Spleen (tissue), 11 donors: Measurements from ENCODE around the gene CER1. TPM values are rescaled to one million over a fixed set of nuclear protein-coding genes. Genes with fewer than 3 reads are reported as not detected.

Experiments
- DNase-seq: peaks from one replicate; pipeline ENCODE4 v3.0.0-alpha.2; 2020
- H3K27ac ChIP-seq, 8 donors: fragments of 200-600 bp; sonication (generic) in 7 of 8; 1 replicate in 4 of 8; 2 replicates in 4 of 8; pipeline versions ENCODE4 v1.5.0 to v1.8.0; 2016 to 2021; ENCODE audit warnings: inconsistent platforms in 4 of 8, mild to moderate bottlenecking in 4 of 8, moderate library complexity in 1 of 8
- H3K27me3 ChIP-seq, 7 donors: fragments of 200-600 bp; sonication (generic) in 6 of 7; replicated peaks in 1 of 7; 1 replicate in 4 of 7; 2 replicates in 3 of 7; pipeline versions ENCODE4 v1.5.0 to v1.8.0; 2016 to 2021; ENCODE audit warnings: inconsistent platforms in 3 of 7, mild to moderate bottlenecking in 1 of 7
- H3K36me3 ChIP-seq, 6 donors: fragments of 200-600 bp; sonication (generic) in 5 of 6; 1 replicate in 4 of 6; 2 replicates in 2 of 6; pipeline versions ENCODE4 v1.5.0 to v1.8.0; 2016 to 2021; ENCODE audit warnings: inconsistent platforms in 2 of 6
- H3K4me1 ChIP-seq, 6 donors: fragments of 200-600 bp; sonication (generic) in 5 of 6; 1 replicate in 3 of 6; 2 replicates in 3 of 6; pipeline versions ENCODE4 v1.5.0 to v1.8.0; 2016 to 2021; ENCODE audit warnings: inconsistent platforms in 3 of 6
- H3K4me3 ChIP-seq, 8 donors: fragments of 200-600 bp; sonication (generic) in 7 of 8; 1 replicate in 4 of 8; 2 replicates in 4 of 8; pipeline versions ENCODE4 v1.5.0 to v1.8.0; 2016 to 2021; ENCODE audit warnings: inconsistent platforms in 4 of 8, mild to moderate bottlenecking in 4 of 8, moderate library complexity in 2 of 8
- H3K9me3 ChIP-seq, 8 donors: fragments of 200-600 bp; sonication (generic) in 7 of 8; 1 replicate in 4 of 8; 2 replicates in 4 of 8; pipeline versions ENCODE4 v1.5.0 to v1.8.0; 2016 to 2021; ENCODE audit warnings: inconsistent platforms in 4 of 8
- POLR2A ChIP-seq, 3 donors: fragments of 450-650 bp; IDR thresholded peaks; one replicate each; pipeline ENCODE4 v1.5.1; 2017; ENCODE audit warnings: antibody characterized with exemption in 3 of 3, mild to moderate bottlenecking in 1 of 3
- POLR2AphosphoS5 ChIP-seq, 3 donors: sonication (generic); formaldehyde crosslinking; IDR thresholded peaks; one replicate each; pipeline ENCODE4 v1.5.1; 2017; ENCODE audit warnings: antibody characterized with exemption in 3 of 3
- WGBS, 5 donors: extraction: QIAGEN DNeasy Blood & Tissue Kit in 3 of 5; methylation state at CpG; one replicate each; pipeline versions ENCODE4 v1.1.5 to v1.1.7; 2013 to 2018; 5-methylcytosine and 5-hydroxymethylcytosine counted together
- intact Hi-C: fragments of 100-400 bp; cut with DNase I; formaldehyde crosslinking; loops from one replicate; pipeline ENCODE4 v1.15.0; 2023; ENCODE audit warnings: low total_unique reads
- polyA plus RNA-seq, 3 donors: library from polyadenylated mRNA; stranded (reverse); fragments of 200-250 nt; gene quantifications; one replicate each; pipeline ENCODE4 v1.2.1, GENCODE V29; 2013
- total RNA-seq, 7 donors: library from RNA; depleted of rRNA in 3 of 7; stranded (reverse); fragments of >200 nt in 3 of 7; fragmentation: NEBNext Ultra II Directional in 4 of 7; extraction: Animal tissue kit (Norgen Biotek cat#: 25700) in 4 of 7; gene quantifications; one replicate each; pipeline versions ENCODE4 v1.1.0 to v1.2.1, GENCODE V29; 2016 to 2021
- TF ChIP-seq, protein P1 (sequence below), 11 experiments: fragments of 200-600 bp in 7 of 11; fragments of 450-650 bp in 4 of 11; sonication (generic) in 4 of 11; IDR thresholded peaks in 8 of 11; conservative IDR thresholded peaks in 3 of 11; 1 replicate in 7 of 11; 2 replicates in 4 of 11; pipeline versions ENCODE4 v1.4.0 to v1.8.0; 2016 to 2021; ENCODE audit warnings: antibody characterized with exemption in 11 of 11, inconsistent platforms in 4 of 11, mild to moderate bottlenecking in 1 of 11
- donor health status: healthy with polysubstance abuse.
- donor health status: DM: no; HTN: no; CAD: no; lungs with moderate emphysema.
- donor health status: DM: no; HTN: no; CAD: no.
- donor health status: Bipolar disorder and iron deficiency.
- donor health status: healthy.
- donor health status: DM: no; HTN: no; CAD: no.
- donor health status: DM: yes; HTN: yes; CAD: no.

Gene CER1
- total and polyA plus RNA-seq, 10 donors, result not detected

DNA sequence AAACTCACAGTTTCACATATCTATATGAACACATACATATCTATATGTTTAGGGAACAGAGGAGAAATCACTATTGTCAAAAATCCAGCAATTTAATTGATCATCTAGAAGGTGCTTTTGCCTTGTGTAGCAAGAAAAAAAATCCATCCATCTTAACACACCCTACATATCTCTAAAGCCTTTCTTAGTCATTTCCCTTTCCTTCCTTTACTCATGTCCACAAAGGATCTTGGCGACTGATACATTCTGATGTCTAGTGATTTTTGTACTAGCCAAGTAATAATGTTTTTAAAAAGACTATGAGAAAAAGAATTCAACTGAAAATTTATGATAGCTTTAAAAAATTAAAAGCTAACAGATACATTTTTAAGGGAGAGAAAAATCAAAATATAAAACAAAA, 51.8 kb downstream of the CER1 start:
- Histone ChIP-seq H3K36me3 (peaks cover 0 to 39% (median 7%) of the 10 kb centered on the region in 6 donors), H3K4me1 (peaks cover 0 to 4% (median 0%) of the 10 kb centered on the region in 6 donors), H3K4me3 (no peak overlapping the region), H3K27ac (no peak overlapping the region), H3K9me3 (no peaks in the 10 kb centered on the region), H3K27me3 (no peaks in the 10 kb centered on the region)
- TF ChIP-seq, protein P1, sequence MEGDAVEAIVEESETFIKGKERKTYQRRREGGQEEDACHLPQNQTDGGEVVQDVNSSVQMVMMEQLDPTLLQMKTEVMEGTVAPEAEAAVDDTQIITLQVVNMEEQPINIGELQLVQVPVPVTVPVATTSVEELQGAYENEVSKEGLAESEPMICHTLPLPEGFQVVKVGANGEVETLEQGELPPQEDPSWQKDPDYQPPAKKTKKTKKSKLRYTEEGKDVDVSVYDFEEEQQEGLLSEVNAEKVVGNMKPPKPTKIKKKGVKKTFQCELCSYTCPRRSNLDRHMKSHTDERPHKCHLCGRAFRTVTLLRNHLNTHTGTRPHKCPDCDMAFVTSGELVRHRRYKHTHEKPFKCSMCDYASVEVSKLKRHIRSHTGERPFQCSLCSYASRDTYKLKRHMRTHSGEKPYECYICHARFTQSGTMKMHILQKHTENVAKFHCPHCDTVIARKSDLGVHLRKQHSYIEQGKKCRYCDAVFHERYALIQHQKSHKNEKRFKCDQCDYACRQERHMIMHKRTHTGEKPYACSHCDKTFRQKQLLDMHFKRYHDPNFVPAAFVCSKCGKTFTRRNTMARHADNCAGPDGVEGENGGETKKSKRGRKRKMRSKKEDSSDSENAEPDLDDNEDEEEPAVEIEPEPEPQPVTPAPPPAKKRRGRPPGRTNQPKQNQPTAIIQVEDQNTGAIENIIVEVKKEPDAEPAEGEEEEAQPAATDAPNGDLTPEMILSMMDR (IDR thresholded peaks at IDR 0.05 in 8 of 11, conservative IDR thresholded peaks at IDR 0.05 in 3 of 11), result no peak
- no peak for TF ChIP-seq POLR2AphosphoS5 (IDR thresholded peaks at IDR 0.05)
- no peak for TF ChIP-seq POLR2A (IDR thresholded peaks at IDR 0.05)
- DNase-seq, result no peak
- intact Hi-C loops, result no loop called here
- WGBS, 5 donors, result 18 to 66% (median 26%) methylated on average over 1 of the region's 1 CpG

Other genes with a start within 250 kb of the CER1 start
- 10 to 100 TPM; 17.6 to 30.7 (median 20.8) TPM for gene ZDHHC21, start 29.3 kb downstream of the CER1 start, total RNA-seq
- gene ZDHHC21, start 29.3 kb downstream of the CER1 start, polyA plus RNA-seq, result 1 to 10 TPM; 4.9 to 7.6 (median 7.4) TPM
- gene FREM1, start 187.7 kb upstream of the CER1 start, total RNA-seq, result 1 to 10 TPM in 3 of 7 donors, under 1 TPM in 3, not detected in 1; 0.49 to 4.3 (median 0.93) TPM
- under 1 TPM; 0.07 to 0.26 (median 0.22) TPM for gene FREM1, start 187.7 kb upstream of the CER1 start, polyA plus RNA-seq